ENCODE results near the gene MED15.

Gene MED15

DNA sequence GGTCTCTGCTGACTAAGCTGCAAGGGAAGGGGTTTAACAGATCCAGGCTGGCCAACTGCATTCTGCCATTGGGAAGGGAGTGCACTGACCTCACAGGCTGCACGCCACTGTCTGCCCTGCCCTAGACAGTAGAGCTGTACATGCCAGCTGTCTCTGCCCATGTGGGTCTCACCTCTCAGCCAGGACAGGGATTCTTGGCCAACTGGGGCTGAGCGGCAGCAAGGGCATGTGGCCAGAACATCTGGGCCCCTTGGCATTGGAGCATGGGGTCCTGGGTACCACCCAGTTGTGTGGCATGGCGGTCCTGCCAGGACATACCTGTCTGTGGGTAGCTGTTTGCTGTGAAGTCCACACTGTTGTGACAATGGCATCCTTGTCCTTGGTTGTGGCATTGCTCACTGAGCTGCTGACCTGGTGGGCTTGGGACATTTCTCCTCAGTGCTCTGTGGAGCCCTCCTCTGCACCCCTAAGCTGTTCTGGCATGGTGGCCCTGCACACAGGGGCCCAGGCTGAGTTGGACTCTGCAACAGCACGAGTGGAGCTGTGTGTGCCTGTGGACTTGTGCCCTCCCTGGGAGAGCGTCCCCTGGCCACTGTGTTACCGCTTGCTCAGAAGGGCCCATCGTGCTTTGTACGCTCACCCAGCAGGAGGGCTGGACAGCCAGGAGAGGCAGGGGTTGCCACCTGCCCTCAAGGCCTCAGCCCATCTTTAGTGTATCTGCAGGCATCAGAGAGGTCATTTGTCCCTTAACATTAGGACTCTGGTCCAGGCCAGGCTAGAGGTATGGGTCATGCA lies 46.7 kb downstream of the MED15 start:
- no peak for DNase-seq

GRCh38 chr22:20554824-20555223 lies 47.4 kb downstream of the MED15 start:
- DNase-seq, result no peak

DNA sequence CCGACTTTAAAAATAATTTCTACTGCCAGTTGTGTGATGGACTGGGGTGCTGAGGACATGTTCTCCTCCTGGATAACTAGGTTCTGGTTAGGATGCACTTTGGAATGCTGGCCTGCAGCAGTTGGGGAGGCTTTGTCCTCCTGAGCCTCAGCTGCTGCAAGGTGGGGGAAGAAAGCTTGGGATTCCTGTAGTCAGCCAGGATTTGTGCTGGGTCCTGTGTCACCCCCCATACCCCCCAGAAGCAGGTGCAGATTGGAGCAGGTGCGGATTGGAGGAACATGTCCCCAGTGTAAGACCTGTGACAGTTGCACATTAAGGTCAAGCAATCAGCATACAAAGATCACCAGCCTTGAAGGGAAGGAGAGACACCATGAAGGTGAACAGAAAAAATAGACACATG lies 51.1 kb downstream of the MED15 start:
- DNase-seq, result no peak

DNA sequence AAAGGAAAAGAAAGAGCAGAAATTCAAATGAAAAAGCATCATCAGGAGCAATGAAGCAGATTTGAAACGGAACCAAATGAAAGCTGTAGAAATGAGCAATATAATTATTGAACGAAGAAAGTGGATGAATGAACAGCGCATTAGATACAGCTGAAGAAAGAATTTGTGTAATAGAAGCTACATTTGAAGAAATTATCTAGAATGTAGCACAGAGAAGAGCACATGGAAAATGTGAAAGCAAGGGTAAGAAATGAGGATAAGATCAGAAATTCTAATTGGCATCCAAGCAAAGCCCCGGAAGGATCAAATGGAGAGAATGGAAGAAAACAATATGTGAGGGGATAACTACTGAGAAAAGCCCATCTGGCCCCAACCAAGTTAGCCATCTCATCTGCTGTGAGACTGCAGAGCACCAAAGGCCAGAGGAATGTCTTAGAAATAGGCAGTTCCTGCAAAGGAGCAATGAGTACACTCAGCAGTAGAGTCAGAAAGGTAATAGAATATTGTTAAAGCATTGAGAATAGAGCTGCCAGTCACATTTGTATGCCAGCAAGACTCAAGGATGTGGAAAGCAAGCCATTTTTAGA lies 51.9 kb downstream of the MED15 start:
- DNase-seq, result no peak

DNA sequence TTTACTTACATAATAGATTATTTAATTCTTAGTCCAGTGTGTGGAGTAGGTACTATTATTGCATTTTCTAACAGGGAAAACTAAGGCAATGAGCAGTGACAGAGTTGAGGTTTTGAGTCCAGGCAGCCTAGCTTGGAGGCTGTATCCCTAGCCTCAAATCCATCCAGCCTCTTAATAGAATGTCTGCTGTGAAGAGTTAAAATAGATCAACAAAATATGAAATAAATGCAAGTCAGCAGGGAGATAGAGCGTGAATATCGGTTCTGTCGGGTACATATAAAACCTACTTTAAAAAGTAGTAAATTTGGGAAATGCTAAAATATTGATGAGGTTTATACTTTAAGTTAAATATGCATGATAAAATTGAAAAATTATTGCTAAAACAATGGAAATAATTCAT lies 53.3 kb downstream of the MED15 start:
- DNase-seq, result no peak

- no peak for DNase-seq
These were observed 54.5 kb downstream of the MED15 start for GRCh38 chr22:20561882-20562281.

- DNase-seq, result no peak
These were observed 55.4 kb downstream of the MED15 start for GRCh38 chr22:20562607-20563465.

GRCh38 chr22:20563466-20563906 lies 56.1 kb downstream of the MED15 start:
- no peak for DNase-seq

GRCh38 chr22:20563941-20564371 lies 56.5 kb downstream of the MED15 start:
- no peak for DNase-seq

DNA sequence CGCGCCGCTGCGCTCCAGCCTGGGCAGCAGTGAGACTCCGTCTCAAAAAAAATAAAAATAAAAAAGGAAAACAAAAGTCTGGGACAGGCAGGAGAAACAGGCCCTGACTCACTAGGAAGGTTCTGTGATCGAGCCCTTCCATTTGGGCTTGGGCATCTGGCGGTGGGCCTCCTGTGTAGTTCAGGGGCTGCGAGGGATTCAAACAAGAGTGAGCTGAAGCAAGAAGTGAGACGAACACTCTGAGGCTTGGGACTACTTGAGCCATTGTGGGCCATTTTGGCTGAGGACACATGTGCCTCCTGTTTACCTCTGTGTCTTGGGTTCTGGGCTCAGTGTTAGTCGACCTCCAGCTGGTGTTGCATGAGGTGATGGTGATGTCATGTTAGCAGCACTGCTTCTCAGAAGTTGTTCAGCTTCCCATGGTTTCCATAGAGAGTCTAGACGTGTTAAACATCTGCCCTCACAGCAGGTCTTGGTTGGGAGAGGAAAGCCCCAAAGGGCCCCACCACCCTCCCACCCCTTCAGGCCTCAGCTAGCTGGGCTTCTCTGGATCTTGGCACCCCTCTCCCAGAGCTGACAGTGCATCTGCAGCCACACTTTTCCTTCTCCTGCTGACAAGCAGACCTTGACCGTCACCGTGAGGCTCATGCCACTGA lies 57.8 kb downstream of the MED15 start:
- DNase-seq, result no peak

DNA sequence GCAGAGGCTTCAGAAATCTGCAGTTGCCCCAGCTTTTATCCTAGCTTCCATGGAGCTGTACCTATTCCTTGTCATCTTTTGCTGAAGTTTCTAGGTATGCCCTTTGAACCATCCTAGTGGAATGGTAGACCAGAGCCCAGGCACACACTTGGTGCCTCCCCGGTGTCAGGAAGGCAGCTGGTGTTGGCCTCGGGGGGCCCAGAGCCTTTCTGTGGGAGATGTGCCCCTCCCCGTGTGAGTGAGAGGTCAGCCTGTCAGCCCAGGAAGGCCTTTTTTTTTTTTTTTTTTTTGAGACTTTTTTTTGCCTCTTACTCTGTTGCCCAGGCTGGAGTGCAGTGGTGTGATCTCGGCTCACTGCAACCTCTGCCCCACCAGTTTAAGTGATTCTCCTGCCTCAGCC lies 58.4 kb downstream of the MED15 start:
- no peak for DNase-seq

- no peak for DNase-seq
These were observed 59.2 kb downstream of the MED15 start for GRCh38 chr22:20566420-20567260.

- DNase-seq, result no peak
These were observed 60.0 kb downstream of the MED15 start for GRCh38 chr22:20567371-20567847.

GRCh38 chr22:20567993-20568417 lies 60.6 kb downstream of the MED15 start:
- no peak for DNase-seq

- no peak for DNase-seq
These were observed 61.2 kb downstream of the MED15 start for GRCh38 chr22:20568502-20569058.

- no peak for DNase-seq
These were observed 61.9 kb downstream of the MED15 start for GRCh38 chr22:20569059-20570058.

- DNase-seq, result no peak
These were observed 63.7 kb downstream of the MED15 start for GRCh38 chr22:20571078-20571503.

DNA sequence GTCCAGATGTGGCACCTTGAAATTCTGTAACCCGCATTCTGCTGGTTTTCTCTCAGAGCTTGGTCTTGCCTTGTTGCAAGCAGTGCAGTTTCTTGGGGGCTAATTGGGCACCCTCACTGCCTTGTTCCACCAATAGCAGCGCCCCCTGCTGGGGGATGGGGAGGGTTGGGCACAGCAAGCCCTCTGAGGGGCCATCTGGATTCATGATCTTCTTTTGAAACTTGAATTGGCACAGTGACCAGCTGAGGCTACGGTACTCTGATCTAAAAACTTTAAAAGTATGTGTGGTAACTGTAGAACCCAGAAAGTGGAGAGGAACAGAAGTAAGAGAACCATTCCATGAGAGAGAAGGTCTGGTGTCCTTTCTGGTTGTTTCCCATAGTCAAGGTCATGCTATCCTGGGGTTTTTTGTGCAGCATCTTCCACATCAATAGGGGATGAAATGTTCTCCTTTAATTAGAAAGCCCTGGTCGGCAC lies 64.2 kb downstream of the MED15 start:
- DNase-seq, result no peak

- DNase-seq, result no peak
These were observed 64.9 kb downstream of the MED15 start for GRCh38 chr22:20572132-20572802.
